Ascending aorta (tissue), 2 donors: ENCODE results near the gene SLC41A3. TPM values are rescaled to one million over a fixed set of nuclear protein-coding genes. Genes with fewer than 3 reads are reported as not detected.

Experiments used
- DNase-seq, 2 donors: peaks; one replicate each; pipeline ENCODE4 v3.0.0-alpha.2; 2019; ENCODE audit warnings: low spot score in 2 of 2
- H3K27ac ChIP-seq, 2 donors: fragments of 200-600 bp; sonication (generic); one replicate each; pipeline ENCODE4 v1.5.1; 2016 to 2017; ENCODE audit warnings: mild to moderate bottlenecking in 1 of 2
- H3K27me3 ChIP-seq: fragments of 200-600 bp; sonication (generic); one replicate; pipeline ENCODE4 v1.5.1; 2017
- H3K36me3 ChIP-seq, 2 donors: fragments of 200-600 bp; sonication (generic); one replicate each; pipeline ENCODE4 v1.5.1; 2016
- H3K4me1 ChIP-seq, 2 donors: fragments of 200-600 bp; sonication (generic); one replicate each; pipeline ENCODE4 v1.5.1; 2016 to 2017; ENCODE audit warnings: mild to moderate bottlenecking in 1 of 2
- H3K4me3 ChIP-seq, 2 donors: fragments of 200-600 bp; sonication (generic); one replicate each; pipeline ENCODE4 v1.5.1; 2016 to 2017; ENCODE audit warnings: mild to moderate bottlenecking in 1 of 2
- H3K9me3 ChIP-seq, 2 donors: fragments of 200-600 bp; sonication (generic); one replicate each; pipeline ENCODE4 v1.5.1; 2016
- intact Hi-C: fragments of 100-400 bp; cut with DNase I; formaldehyde crosslinking; loops from one replicate; pipeline ENCODE4 v1.15.1; 2023
- total RNA-seq: library from RNA; depleted of rRNA; stranded (reverse); fragments of >200 nt; gene quantifications from one replicate; pipeline ENCODE4 v1.1.0, GENCODE V29; 2016
- TF ChIP-seq, protein P1 (sequence below), 3 experiments: fragments of 200-600 bp in 2 of 3; fragments of 450-650 bp in 1 of 3; sonication (generic) in 2 of 3; IDR thresholded peaks; one replicate each; pipeline ENCODE4 v1.5.1; 2016 to 2019; ENCODE audit warnings: antibody characterized with exemption in 3 of 3, mild to moderate bottlenecking in 1 of 3, moderate library complexity in 1 of 3

Gene SLC41A3
- total RNA-seq, 1 donor from 2014 or later = 111 TPM

GRCh38 chr3:126124896-126125295 is 41.0 kb upstream of the SLC41A3 start:
- DNase-seq = peak in 1 of 2 donors; percentile 52
- H3K9me3 ChIP-seq = no peaks in the 10 kb centered on the region
- no peak overlapping the region for H3K27ac ChIP-seq
- no peaks in the 10 kb centered on the region for H3K27me3 ChIP-seq
- no peak overlapping the region for H3K4me3 ChIP-seq
- no peaks in the 10 kb centered on the region for H3K4me1 ChIP-seq
- intact Hi-C loops = no loop called here
- H3K36me3 ChIP-seq = peaks cover 11 to 19% of the 10 kb centered on the region in 2 donors
- TF ChIP-seq, protein P1, sequence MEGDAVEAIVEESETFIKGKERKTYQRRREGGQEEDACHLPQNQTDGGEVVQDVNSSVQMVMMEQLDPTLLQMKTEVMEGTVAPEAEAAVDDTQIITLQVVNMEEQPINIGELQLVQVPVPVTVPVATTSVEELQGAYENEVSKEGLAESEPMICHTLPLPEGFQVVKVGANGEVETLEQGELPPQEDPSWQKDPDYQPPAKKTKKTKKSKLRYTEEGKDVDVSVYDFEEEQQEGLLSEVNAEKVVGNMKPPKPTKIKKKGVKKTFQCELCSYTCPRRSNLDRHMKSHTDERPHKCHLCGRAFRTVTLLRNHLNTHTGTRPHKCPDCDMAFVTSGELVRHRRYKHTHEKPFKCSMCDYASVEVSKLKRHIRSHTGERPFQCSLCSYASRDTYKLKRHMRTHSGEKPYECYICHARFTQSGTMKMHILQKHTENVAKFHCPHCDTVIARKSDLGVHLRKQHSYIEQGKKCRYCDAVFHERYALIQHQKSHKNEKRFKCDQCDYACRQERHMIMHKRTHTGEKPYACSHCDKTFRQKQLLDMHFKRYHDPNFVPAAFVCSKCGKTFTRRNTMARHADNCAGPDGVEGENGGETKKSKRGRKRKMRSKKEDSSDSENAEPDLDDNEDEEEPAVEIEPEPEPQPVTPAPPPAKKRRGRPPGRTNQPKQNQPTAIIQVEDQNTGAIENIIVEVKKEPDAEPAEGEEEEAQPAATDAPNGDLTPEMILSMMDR (IDR thresholded peaks at IDR 0.05) = no peak

DNA sequence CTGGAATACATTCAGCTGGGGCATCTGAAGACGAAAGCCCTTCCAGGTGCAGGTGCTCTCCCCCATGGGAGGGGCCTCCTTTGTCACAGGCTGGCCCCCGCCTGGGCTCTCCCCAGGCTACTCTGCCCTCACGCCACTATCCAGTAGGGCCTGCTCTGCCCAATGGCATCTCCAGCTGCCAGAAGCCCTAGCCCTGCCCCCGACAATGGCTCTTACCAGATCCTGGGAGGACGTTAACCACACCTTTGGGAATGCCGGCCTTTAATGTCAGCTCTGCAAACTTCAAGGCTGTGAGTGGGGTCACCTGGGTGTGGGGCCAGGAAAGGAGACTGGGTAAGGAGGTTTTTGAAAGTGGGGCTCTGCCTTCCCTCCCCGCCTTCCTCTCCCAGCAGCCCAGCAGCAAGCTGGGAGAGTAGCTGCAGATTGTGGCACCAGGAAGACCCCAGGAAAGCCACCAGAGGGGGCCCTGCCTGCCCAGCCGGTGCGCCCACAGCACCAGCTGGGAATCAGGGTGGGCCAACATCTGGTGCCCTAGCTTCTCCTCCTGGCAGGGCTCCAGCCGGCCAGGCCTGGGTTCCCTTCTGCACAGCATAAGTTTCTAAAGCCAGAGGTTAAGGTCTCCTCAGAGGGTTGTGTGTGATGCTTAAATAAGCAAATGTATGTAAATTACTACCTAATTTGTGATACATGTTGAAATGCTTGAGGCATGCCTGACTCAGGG is 40.4 kb upstream of the SLC41A3 start:
- TF ChIP-seq, protein P1 (IDR thresholded peaks at IDR 0.05) = no peak
- intact Hi-C loops = no loop called here
- H3K27ac ChIP-seq = no peak overlapping the region
- peaks cover 11 to 21% of the 10 kb centered on the region in 2 donors for H3K36me3 ChIP-seq
- H3K4me3 ChIP-seq = no peak overlapping the region
- no peaks in the 10 kb centered on the region for H3K4me1 ChIP-seq
- no peaks in the 10 kb centered on the region for H3K9me3 ChIP-seq
- no peaks in the 10 kb centered on the region for H3K27me3 ChIP-seq
- DNase-seq = peak in 1 of 2 donors; percentile 51

DNA sequence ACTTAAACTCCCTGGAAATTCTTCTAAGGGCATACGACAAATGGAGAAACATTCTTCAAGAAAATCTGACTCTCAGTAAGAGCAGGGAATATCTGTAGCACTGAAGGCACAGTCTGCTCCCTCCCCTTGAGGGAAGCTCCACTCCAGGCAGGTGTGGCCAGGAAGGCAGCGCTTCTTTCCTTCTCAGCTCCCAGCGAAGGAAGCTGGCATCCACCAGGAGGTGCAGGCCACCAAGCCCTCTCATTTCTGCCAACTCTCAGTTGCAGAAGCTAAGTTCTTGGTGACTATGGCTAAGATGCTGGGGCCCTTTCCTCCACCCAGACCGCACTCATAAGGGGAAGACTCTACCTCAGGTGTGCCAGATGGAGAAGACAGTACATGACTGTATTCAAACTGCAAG is 37.7 kb upstream of the SLC41A3 start:
- Histone ChIP-seq H3K36me3 (peaks cover 15 to 19% of the 10 kb centered on the region in 2 donors), H3K4me3 (no peak overlapping the region), H3K27ac (no peak overlapping the region), H3K9me3 (no peaks in the 10 kb centered on the region), H3K4me1 (no peaks in the 10 kb centered on the region), H3K27me3 (no peaks in the 10 kb centered on the region)
- intact Hi-C loops = no loop called here
- DNase-seq = no peak
- TF ChIP-seq, protein P1 (IDR thresholded peaks at IDR 0.05) = no peak

DNA sequence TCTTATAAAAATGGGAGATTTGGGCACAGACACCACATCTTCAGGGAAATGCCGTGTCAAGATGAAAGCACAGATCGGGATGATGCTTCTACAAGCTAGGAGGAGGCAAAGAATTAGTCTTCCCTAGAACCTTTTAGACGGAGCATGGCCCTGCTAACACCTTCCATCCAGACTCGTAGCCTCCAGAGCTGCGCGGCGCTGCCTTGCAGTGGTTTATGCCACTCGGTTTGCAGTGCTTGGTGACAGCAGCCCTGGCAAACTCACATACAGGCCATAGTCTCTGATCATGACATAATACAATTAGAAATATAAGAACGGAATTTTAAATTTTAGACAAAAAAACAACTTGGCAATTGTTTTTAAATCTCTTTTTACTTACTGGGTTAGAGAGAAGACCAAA is 37.1 kb upstream of the SLC41A3 start:
- no peaks in the 10 kb centered on the region for H3K9me3 ChIP-seq
- DNase-seq = peak in 1 of 2 donors; percentile 30
- intact Hi-C loops = no loop called here
- H3K27me3 ChIP-seq = no peaks in the 10 kb centered on the region
- no peak overlapping the region for H3K4me3 ChIP-seq
- no peak overlapping the region for H3K27ac ChIP-seq
- no peaks in the 10 kb centered on the region for H3K4me1 ChIP-seq
- TF ChIP-seq, protein P1 (IDR thresholded peaks at IDR 0.05) = no peak
- H3K36me3 ChIP-seq = peaks cover 11 to 21% of the 10 kb centered on the region in 2 donors

- Histone ChIP-seq H3K27me3 (no peaks in the 10 kb centered on the region), H3K4me3 (no peak overlapping the region), H3K27ac (no peak overlapping the region), H3K4me1 (no peaks in the 10 kb centered on the region), H3K9me3 (no peaks in the 10 kb centered on the region), H3K36me3 (peaks cover 13 to 25% of the 10 kb centered on the region in 2 donors)
- TF ChIP-seq, protein P1 (IDR thresholded peaks at IDR 0.05) = no peak
- DNase-seq = no peak
- intact Hi-C loops = no loop called here
Observed at GRCh38 chr3:126119976-126120375, 36.1 kb upstream of the SLC41A3 start.
